Aorta (tissue), 5 donors: ENCODE measurements around the gene KDM8. TPM values are rescaled to one million over a fixed set of nuclear protein-coding genes. Genes with fewer than 3 reads are reported as not detected.

Source experiments
- ATAC-seq: fragments of 200-7000 bp; cut with Tn5 transposase; one replicate; pipeline ENCODE4 v1.9.1; 2022; ENCODE audit warnings: moderate library complexity; ENCODE audit not compliant: low FRiP score
- DNase-seq, 2 donors: peaks; one replicate each; pipeline ENCODE4 v3.0.0-alpha.2; 2020
- H3K27ac ChIP-seq, 2 donors: one replicate each; pipeline ENCODE4 v1.5.1; 2013; ENCODE audit warnings: low read length in 2 of 2, mild to moderate bottlenecking in 2 of 2, moderate library complexity in 2 of 2, control low read depth in 1 of 2, inconsistent platforms in 1 of 2, low read depth in 1 of 2
- H3K27me3 ChIP-seq, 2 donors: one replicate each; pipeline ENCODE4 v1.6.1; 2013; ENCODE audit warnings: control low read depth in 1 of 2, low read length in 1 of 2, mild to moderate bottlenecking in 1 of 2, moderate library complexity in 1 of 2; ENCODE audit not compliant: insufficient read depth in 2 of 2, control insufficient read depth in 1 of 2
- H3K36me3 ChIP-seq, 2 donors: one replicate each; pipeline ENCODE4 v1.6.1; 2013; ENCODE audit warnings: control low read depth in 1 of 2, low read length in 1 of 2, mild to moderate bottlenecking in 1 of 2; ENCODE audit not compliant: insufficient read depth in 2 of 2, control insufficient read depth in 1 of 2
- H3K4me1 ChIP-seq, 2 donors: one replicate each; pipeline ENCODE4 v1.6.1; 2013; ENCODE audit warnings: low read length in 2 of 2, control low read depth in 1 of 2, mild to moderate bottlenecking in 1 of 2, moderate library complexity in 1 of 2; ENCODE audit not compliant: insufficient read depth in 2 of 2, control insufficient read depth in 1 of 2
- H3K4me3 ChIP-seq, 2 donors: one replicate each; pipeline ENCODE4 v1.5.1; 2013; ENCODE audit warnings: low read length in 2 of 2, control low read depth in 1 of 2, mild to moderate bottlenecking in 1 of 2
- H3K9me3 ChIP-seq: one replicate; pipeline ENCODE4 v1.6.1; 2013; ENCODE audit warnings: mild to moderate bottlenecking, low read length; ENCODE audit not compliant: control insufficient read depth
- WGBS, 2 donors: extraction: QIAGEN DNeasy Blood & Tissue Kit; methylation state at CpG; one replicate each; pipeline ENCODE4 v1.1.7; 2013; 5-methylcytosine and 5-hydroxymethylcytosine counted together
- intact Hi-C, 2 donors: fragments of 100-400 bp; cut with DNase I; formaldehyde crosslinking; loops; one replicate each; pipeline versions ENCODE4 v1.14.2 to v1.15.0; 2022
- polyA plus RNA-seq, 2 donors: library from polyadenylated mRNA; stranded (reverse); fragments of 200-250 nt; gene quantifications; one replicate each; pipeline ENCODE4 v1.2.3, GENCODE V29; 2013
- total RNA-seq, 2 donors: library from RNA; stranded (reverse); fragmentation: NEBNext Ultra II Directional; extraction: Animal tissue kit (Norgen Biotek cat#: 25700); gene quantifications; one replicate each; pipeline ENCODE4 v1.2.1, GENCODE V29; 2021
- donor health status: healthy with polysubstance abuse.
- donor health status: Bipolar disorder and iron deficiency.
- donor health status: DM: no; HTN: no; CAD: no.
- donor health status: DM: no; HTN: no; CAD: no.
- donor health status: DM: yes; HTN: yes; CAD: no.

KDM8 gene
- total and polyA plus RNA-seq, 4 donors: 4.3 to 7.4 (median 6.3) TPM

DNA sequence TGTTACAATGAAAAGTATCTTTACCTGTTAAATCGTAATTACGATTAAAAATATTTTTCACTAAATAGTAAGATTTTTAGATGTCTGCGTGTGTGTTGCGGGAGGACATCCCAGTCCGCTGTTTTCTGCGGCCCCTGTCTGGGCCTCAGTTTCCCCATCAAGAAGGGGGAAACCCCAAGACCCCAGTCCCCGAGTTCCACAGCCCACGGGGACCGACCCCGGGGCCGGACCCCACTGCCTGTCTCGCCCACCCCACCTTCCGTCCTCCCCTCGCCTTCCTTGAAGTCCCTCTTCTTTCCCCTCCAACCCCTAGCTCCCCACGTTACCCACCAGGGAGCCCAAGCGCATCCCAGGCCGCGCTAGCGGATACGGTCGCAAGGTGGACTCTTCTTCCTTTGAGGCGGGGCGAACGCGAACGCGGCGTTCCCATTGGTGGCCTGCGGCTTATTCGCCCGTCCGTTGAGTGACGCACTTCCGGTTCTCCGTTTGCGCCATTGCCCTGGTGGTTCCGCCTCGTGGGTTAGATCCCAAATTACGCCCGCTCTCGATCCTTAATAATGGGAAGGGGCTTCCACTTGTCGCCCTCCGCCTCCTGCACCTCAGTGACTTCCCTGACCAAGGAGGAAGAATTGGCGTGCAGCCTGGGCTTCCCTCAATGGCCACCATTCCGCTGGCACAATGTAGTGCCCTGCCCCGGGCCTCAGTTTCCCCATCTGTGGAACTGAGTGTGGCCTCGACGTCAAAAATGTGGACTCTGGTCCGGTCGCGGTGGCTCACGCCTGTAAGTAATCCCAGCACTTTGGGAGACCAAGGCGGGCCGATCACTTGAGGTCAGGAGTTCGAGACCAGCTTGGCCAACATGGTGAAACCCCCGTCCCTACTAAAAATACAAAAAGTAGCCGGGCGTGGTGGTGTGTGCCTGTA lies 65.3 kb downstream of the KDM8 start, which contains the start of gene NSMCE1:
Gene NSMCE1, minus strand, starts transcription at position 397 of the 924 bp plus-strand sequence. CDS start 11,202 bp downstream, outside the sequence.
- 9 to 10% methylated on average over 54 to 58 of the region's 58 CpGs for WGBS, 2 donors
- Histone ChIP-seq H3K4me3 (peak within 1 kb of the TSS; percentile 77 to 93), H3K27me3 (no peaks in the 10 kb centered on the region), H3K36me3 (no peaks in the 10 kb centered on the region), H3K27ac (peak within 1 kb of the TSS in 1 of 2 donors; percentile 55), H3K9me3 (no peaks in the 10 kb centered on the region), H3K4me1 (no peaks in the 10 kb centered on the region)
- ATAC-seq (peak; percentile 98), DNase-seq (peak; percentile 99 to 100)
- intact Hi-C loops: no loop called here

DNA sequence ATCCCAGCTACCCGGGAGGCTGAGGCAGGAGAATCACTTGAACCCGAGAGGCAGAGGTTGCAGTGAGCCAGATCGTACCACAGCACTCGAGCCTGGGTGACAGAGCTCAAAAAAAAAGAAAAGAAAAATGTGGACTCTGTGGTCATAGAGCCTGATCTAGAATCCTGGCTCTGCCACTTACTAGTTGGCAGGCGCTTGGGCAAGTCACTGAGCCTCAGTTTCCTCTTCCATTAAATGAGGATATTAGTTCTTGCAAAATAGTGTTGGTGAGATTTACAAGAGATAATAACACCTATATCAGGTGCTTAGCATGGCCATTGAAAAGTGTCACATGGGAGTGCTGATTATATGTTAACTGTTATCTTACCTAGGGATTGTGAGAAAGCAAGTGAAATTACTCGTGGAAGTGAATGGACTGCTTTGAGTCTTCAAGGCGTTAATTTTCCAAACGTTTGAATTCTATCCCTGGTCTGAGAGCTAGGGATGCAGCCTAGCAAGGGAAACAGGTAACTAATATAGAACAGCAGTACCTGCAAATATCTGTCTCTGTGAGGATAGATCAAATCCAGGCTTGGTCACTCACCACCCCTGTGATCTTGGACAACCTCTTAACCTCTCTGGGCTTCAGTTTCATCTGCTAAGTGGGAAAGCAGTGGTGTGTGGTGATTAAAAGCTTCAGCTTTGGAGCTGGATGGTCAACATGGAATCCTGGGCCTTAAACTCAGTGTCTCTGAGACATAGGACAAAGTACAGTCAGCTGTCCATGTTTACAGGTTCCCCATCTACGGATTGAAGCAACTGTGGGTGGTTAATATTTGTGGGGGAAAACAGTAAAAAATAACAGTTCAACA lies 66.2 kb downstream of the KDM8 start:
- Histone ChIP-seq H3K9me3 (no peaks in the 10 kb centered on the region), H3K36me3 (no peaks in the 10 kb centered on the region), H3K27me3 (no peaks in the 10 kb centered on the region), H3K4me1 (no peaks in the 10 kb centered on the region), H3K4me3 (no peak overlapping the region), H3K27ac (no peak overlapping the region)
- intact Hi-C loops: no loop called here
- DNase-seq (no peak), ATAC-seq (no peak)
- WGBS, 2 donors: 82 to 85% methylated on average over 9 of the region's 9 CpGs

DNA sequence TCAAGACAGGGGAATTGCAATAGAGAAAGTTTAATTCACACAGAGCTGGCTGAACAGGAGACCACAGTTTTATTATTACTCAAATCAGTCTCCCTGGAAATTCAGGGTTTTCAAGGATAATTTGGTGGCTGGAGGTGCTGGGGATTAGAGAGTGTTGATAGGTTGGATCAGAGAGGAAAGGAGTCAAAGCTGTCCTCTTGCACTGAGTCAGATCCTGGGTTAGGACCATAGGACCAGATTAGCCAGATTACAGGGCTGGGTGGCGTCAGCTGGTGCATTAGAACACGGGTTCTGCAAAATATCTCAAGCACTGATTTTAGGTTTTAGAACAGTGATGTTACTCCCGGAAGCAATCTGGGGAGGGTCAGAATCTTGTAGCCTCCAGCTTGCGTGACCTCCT lies 67.0 kb downstream of the KDM8 start:
- no peaks in the 10 kb centered on the region for H3K36me3 ChIP-seq
- no peaks in the 10 kb centered on the region for H3K4me1 ChIP-seq
- H3K4me3 ChIP-seq: no peak overlapping the region
- H3K27ac ChIP-seq: no peak overlapping the region
- WGBS, 2 donors: 86 to 91% methylated on average over 4 of the region's 4 CpGs
- no peaks in the 10 kb centered on the region for H3K27me3 ChIP-seq
- H3K9me3 ChIP-seq: no peaks in the 10 kb centered on the region
- no peak for DNase-seq
- no peak for ATAC-seq
- intact Hi-C loops: no loop called here

Other genes starting within 250 kb of the KDM8 start
- gene C16orf82, start 136.6 kb upstream of the KDM8 start, total RNA-seq: not detected
- not detected for gene C16orf82, start 136.6 kb upstream of the KDM8 start, polyA plus RNA-seq
- 10 to 100 TPM; 34.6 to 39.1 TPM for gene NSMCE1, start 65.2 kb downstream of the KDM8 start, total RNA-seq
- gene NSMCE1, start 65.2 kb downstream of the KDM8 start, polyA plus RNA-seq: 10 to 100 TPM; 71.0 to 74.2 TPM
- gene IL4R, start 110.4 kb downstream of the KDM8 start, total RNA-seq: 100 to 1,000 TPM in 1 of 2 donors, 10 to 100 TPM in 1; 91.7 to 138 TPM
- 10 to 100 TPM in 1 of 2 donors, 1 to 10 TPM in 1; 7.5 to 50.7 TPM for gene IL4R, start 110.4 kb downstream of the KDM8 start, polyA plus RNA-seq
- 1 to 10 TPM in 1 of 2 donors, under 1 TPM in 1; 0.65 to 3.8 TPM for gene IL21R, start 198.6 kb downstream of the KDM8 start, total RNA-seq
- gene IL21R, start 198.6 kb downstream of the KDM8 start, polyA plus RNA-seq: under 1 TPM in 1 of 2 donors, not detected in 1; 0.08 TPM